Endothelial cell of umbilical vein (primary cell): ENCODE measurements around the gene ZNF8. TPM values are rescaled to one million over a fixed set of nuclear protein-coding genes. Genes with fewer than 3 reads are reported as not detected.

Source experiments
- BruUV-seq: library from RNA; stranded (reverse); fragments of 400-500 nt; replicated peaks from 2 replicates; lab custom pipeline; 2021; lab: Mats Ljungman, UMichigan
- CTCF ChIA-PET: fragments of 300-600, 350-600 bp; sonication (Branson Sonifier 250); formaldehyde crosslinking; loops from one replicate; lab custom pipeline; 2021; ENCODE audit warnings: antibody characterized with exemption, inconsistent platforms; lab: Charles Lee
- POLR2A ChIA-PET: fragments of 300-600, 350-600 bp; sonication (Branson Sonifier 250); formaldehyde crosslinking; loops from one replicate; lab custom pipeline; 2021; ENCODE audit warnings: antibody characterized with exemption, inconsistent platforms; lab: Charles Lee
- DNase-seq: peaks from one replicate; pipeline ENCODE4 v3.0.0-alpha.2; 2011; ENCODE audit warnings: low read depth, low spot score
- FAIRE-seq: peaks from 2 replicates; lab custom pipeline; 2011; peaks lifted over from hg19 to GRCh38; lab: Jason Lieb, UNC
- H2AFZ ChIP-seq: 2 replicates; pipeline ENCODE4 v1.6.0; 2012; ENCODE audit warnings: low read depth, low read length, control low read depth, inconsistent platforms
- H3K27ac ChIP-seq: 2 replicates; pipeline ENCODE4 v1.5.1; 2011; ENCODE audit warnings: low read depth, mild to moderate bottlenecking, control low read depth, low read length, moderate library complexity; ENCODE audit not compliant: insufficient read depth
- H3K27me3 ChIP-seq, 2 experiments: 2 replicates each; pipeline versions ENCODE4 v1.6.0 to v1.6.1; 2011; ENCODE audit warnings: low read length in 2 of 2, mixed read lengths in 1 of 2; ENCODE audit not compliant: control insufficient read depth in 2 of 2, insufficient read depth in 2 of 2
- H3K36me3 ChIP-seq, 2 experiments: 2 replicates in 1 of 2; 3 replicates in 1 of 2; pipeline ENCODE4 v1.5.1; 2011; ENCODE audit warnings: low read length in 2 of 2, mild to moderate bottlenecking in 1 of 2, moderate library complexity in 1 of 2; ENCODE audit not compliant: control insufficient read depth in 2 of 2, insufficient read depth in 2 of 2; ENCODE audit errors: extremely low read depth in 1 of 2
- H3K4me1 ChIP-seq: 3 replicates; pipeline ENCODE4 v1.5.1; 2011; ENCODE audit warnings: mild to moderate bottlenecking, low read length; ENCODE audit not compliant: control insufficient read depth, insufficient read depth; ENCODE audit errors: extremely low read depth
- H3K4me2 ChIP-seq: 2 replicates; pipeline ENCODE4 v1.6.1; 2011; ENCODE audit warnings: low read length, control low read depth, mixed read lengths; ENCODE audit not compliant: insufficient read depth
- H3K4me3 ChIP-seq, 3 experiments: fragments of 200-600 bp in 1 of 3; sonication (generic), shearing (Covaris generic) in 1 of 3; replicated peaks in 1 of 3; 2 replicates each; pipeline ENCODE4 v1.5.1; 2011 to 2016; ENCODE audit warnings: control low read depth in 3 of 3, low read length in 3 of 3, mild to moderate bottlenecking in 2 of 3, inconsistent platforms in 1 of 3, low read depth in 1 of 3, moderate library complexity in 1 of 3; ENCODE audit not compliant: insufficient read depth in 1 of 3
- H3K79me2 ChIP-seq: 2 replicates; pipeline ENCODE4 v1.6.0; 2012; ENCODE audit warnings: low read length, inconsistent platforms; ENCODE audit not compliant: control insufficient read depth, insufficient read depth
- H3K9ac ChIP-seq: replicated peaks from 2 replicates; pipeline ENCODE3; 2011; ENCODE audit warnings: low read length, control low read depth; ENCODE audit not compliant: insufficient read depth; ENCODE audit errors: extremely low read depth
- H3K9me1 ChIP-seq: replicated peaks from 3 replicates; pipeline ENCODE4 v1.6.0; 2011; ENCODE audit warnings: mild to moderate bottlenecking, low read length; ENCODE audit not compliant: control insufficient read depth, insufficient read depth; ENCODE audit errors: extremely low read depth
- H3K9me3 ChIP-seq: replicated peaks from 2 replicates; pipeline ENCODE4 v1.5.1; 2012; ENCODE audit warnings: low read length, inconsistent platforms; ENCODE audit not compliant: control insufficient read depth, insufficient read depth
- H4K20me1 ChIP-seq: replicated peaks from 2 replicates; pipeline ENCODE3; 2011; ENCODE audit warnings: mild to moderate bottlenecking, low read length; ENCODE audit not compliant: control insufficient read depth, insufficient read depth; ENCODE audit errors: extremely low read depth
- CTCF ChIP-seq, 2 donors: IDR thresholded peaks; 1 replicate in 1 of 2; 2 replicates in 1 of 2; pipeline ENCODE4 v1.5.1; 2011; ENCODE audit warnings: low read length in 2 of 2, mild to moderate bottlenecking in 2 of 2, moderate library complexity in 2 of 2, control low read depth in 1 of 2, inconsistent platforms in 1 of 2, low read depth in 1 of 2; ENCODE audit not compliant: insufficient read depth in 1 of 2; ENCODE audit errors: extremely low read depth in 1 of 2
- EZH2 ChIP-seq: IDR thresholded peaks from 2 replicates; pipeline ENCODE4 v1.6.1; 2012; ENCODE audit warnings: borderline replicate concordance, low read depth, mild to moderate bottlenecking, moderate library complexity, low read length, inconsistent platforms; ENCODE audit not compliant: severe bottlenecking
- FOS ChIP-seq: IDR thresholded peaks from 2 replicates; pipeline ENCODE4 v1.6.1; 2011; ENCODE audit warnings: mild to moderate bottlenecking, low read length, moderate library complexity, borderline replicate concordance; ENCODE audit not compliant: insufficient read depth
- GATA2 ChIP-seq: IDR thresholded peaks from 2 replicates; pipeline ENCODE4 v1.7.0; 2011; ENCODE audit warnings: low read depth, mild to moderate bottlenecking, moderate library complexity, mixed read lengths, low read length; ENCODE audit not compliant: insufficient read length, insufficient read depth
- JUN ChIP-seq: IDR thresholded peaks from 2 replicates; pipeline ENCODE4 v1.6.1; 2011; ENCODE audit warnings: borderline replicate concordance, low read depth; ENCODE audit not compliant: insufficient read length, insufficient read depth
- MYC ChIP-seq: IDR thresholded peaks from one replicate; pipeline ENCODE4 v1.6.1; 2011; ENCODE audit warnings: mild to moderate bottlenecking, low read depth, low read length
- POLR2A ChIP-seq: IDR thresholded peaks from 2 replicates; pipeline ENCODE4 v1.6.1; 2012; ENCODE audit warnings: low read depth, mild to moderate bottlenecking, control low read depth, low read length
- POLR2AphosphoS5 ChIP-seq: IDR thresholded peaks from 2 replicates; pipeline ENCODE4 v1.6.1; 2012; ENCODE audit warnings: low read depth, mild to moderate bottlenecking, control low read depth, low read length, moderate library complexity; ENCODE audit not compliant: insufficient read depth
- dilution Hi-C: fragments of 300-500 bp; cut with MboI; formaldehyde crosslinking; loops from one replicate; pipeline ENCODE4 v1.15.0; 2019; ENCODE audit warnings: low sequenced_read_pairs; ENCODE audit not compliant: extremely low pct_ligation_motif_present
- intact Hi-C: fragments of 100-400 bp; cut with micrococcal nuclease; formaldehyde crosslinking; loops from one replicate; pipeline ENCODE4 v1.10.0; 2022
- polyA plus RNA-seq, 4 experiments: library from polyadenylated mRNA; depleted of rRNA in 3 of 4; stranded (reverse) in 3 of 4; unstranded in 1 of 4; fragments of >200 nt; gene quantifications; 2 replicates each; pipeline versions ENCODE4 v1.2.1 to v1.2.3, GENCODE V29; 2011 to 2012; ENCODE audit warnings: missing spikeins in 1 of 4
- total RNA-seq: library from RNA; stranded (reverse); gene quantifications from 2 replicates; pipeline ENCODE4 v1.2.3, GENCODE V29; 2021
- TF ChIP-seq, protein P1 (sequence below): IDR thresholded peaks from 2 replicates; pipeline ENCODE4 v1.6.1; 2011; ENCODE audit not compliant: insufficient read depth, insufficient read length

Gene ZNF8
- total and polyA plus RNA-seq, 2 donors (not counting 3 experiments of a cell fraction or from before 2014, with no cell fraction given), result 4.0 to 6.8 TPM

DNA sequence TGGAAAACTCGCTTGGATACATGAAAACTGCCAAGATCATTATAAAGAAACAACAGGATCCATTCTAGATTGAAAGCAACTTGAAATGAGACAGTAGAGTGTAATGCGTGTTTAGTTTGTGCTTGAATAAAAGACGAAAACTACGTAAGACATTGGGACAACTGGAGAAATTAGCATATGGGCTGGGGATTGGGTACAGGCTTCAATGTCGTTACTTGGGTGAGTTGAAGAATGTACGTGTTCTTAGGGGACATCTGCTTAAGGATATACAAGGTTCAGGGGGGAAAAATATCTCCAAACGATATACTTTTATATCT, 26.0 kb downstream of the ZNF8 start:
- Histone ChIP-seq H3K4me2 (peak overlapping the region; percentile 90), H3K9ac (peak overlapping the region; percentile 66), H3K36me3 (peaks cover 0 to 9% of the 10 kb centered on the region in 2 experiments), H2AFZ (peak overlapping the region; percentile 79), H3K4me1 (peaks cover 9% of the 10 kb centered on the region), H3K4me3 (peak overlapping the region; percentile 40 to 68 (median 49)), H3K79me2 (peaks cover 7% of the 10 kb centered on the region), H3K27ac (peak overlapping the region; percentile 95), H3K9me3 (no peaks in the 10 kb centered on the region), H4K20me1 (no peaks in the 10 kb centered on the region), H3K9me1 (no peaks in the 10 kb centered on the region), H3K27me3 (no peaks in the 10 kb centered on the region)
- FAIRE-seq, result no peak
- BruUV-seq, result no TSS peak
- DNase-seq, result no peak
- dilution Hi-C loops, result no loop called here
- CTCF ChIA-PET, result interaction anchor here (0.6 kb wide), 1 partner anchor 76 kb away, joined by 3 read pairs; no protein-coding TSS in a partner anchor
- TF ChIP-seq JUN, result no peak
- TF ChIP-seq, protein P1, sequence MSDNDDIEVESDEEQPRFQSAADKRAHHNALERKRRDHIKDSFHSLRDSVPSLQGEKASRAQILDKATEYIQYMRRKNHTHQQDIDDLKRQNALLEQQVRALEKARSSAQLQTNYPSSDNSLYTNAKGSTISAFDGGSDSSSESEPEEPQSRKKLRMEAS, result no peak
- no peak for TF ChIP-seq GATA2
- TF ChIP-seq MYC, result no peak
- TF ChIP-seq POLR2AphosphoS5, result no peak
- TF ChIP-seq CTCF (IDR thresholded peaks at IDR 0.05; ENCODE audit: extremely low read depth in 1 of 2, insufficient read depth in 1 of 2, low read depth in 1 of 2, low read length in 2 of 2), result no peak
- TF ChIP-seq POLR2A, result no peak
- no peak for TF ChIP-seq FOS
- no peak for TF ChIP-seq EZH2
- POLR2A ChIA-PET, result interaction anchor here (0.7 to 1.0 kb wide), 2 partner anchors 26 to 77 kb away, joined by 3 to 5 read pairs; partner anchors contain the start of genes ZNF544 and ZNF8
- intact Hi-C loops, result loop anchor here (1.0 to 2.0 kb wide), 5 partner anchors 22 to 76 kb away; partner anchors contain the start of genes ZNF497, ZNF544, ZNF837 and ZSCAN22
